DMS 273 (cell line): ENCODE measurements around the gene APCDD1L.
"Not testable (repeated sequence)": the region's sequence is repeated elsewhere in the genome, so short reads cannot be mapped to it uniquely, and the experiment has no call there.

Experiments
- DNase-seq: peaks from one replicate; lab custom pipeline; 2025; ENCODE audit not compliant: unreplicated experiment; lab: John Stamatoyannopoulos, UW

The APCDD1L gene

DNA sequence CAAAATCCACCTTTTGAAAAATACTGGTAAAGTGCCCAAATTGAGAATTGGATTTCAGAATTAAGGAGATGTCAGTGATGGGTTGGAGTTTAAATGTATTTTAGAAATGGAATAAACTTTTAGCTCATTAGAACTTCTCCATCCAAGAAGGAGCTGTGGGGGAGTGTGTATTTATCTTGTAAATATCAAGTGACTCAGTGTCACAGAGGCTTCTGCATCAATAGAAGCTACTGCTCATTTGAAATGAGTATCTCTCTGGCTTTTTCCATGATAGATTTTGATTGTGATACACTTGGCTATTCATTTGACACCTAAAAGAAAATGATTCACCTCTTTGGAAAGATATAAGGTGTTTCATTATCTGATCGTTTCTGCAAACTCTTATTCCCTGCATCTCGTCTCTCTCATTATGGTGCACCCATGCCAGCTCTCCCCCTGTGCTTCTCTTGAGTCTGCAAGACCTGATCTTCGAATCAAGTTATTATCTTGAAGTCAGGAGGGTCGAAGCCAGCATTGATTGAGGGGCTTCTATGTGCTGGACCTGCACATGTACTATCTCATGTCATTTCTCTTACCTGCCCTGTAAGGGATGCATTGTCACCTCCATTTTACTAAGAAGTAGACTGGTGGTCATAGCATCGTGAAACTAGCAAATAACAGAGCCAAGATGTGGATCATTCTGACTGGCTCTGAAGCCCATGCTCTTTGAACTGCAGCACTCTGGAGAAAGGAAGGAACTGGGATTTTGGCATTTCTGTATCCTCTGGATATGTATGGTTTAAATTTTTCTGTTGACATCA, 96.0 kb downstream of the APCDD1L start:
- DNase-seq, result no peak

DNA sequence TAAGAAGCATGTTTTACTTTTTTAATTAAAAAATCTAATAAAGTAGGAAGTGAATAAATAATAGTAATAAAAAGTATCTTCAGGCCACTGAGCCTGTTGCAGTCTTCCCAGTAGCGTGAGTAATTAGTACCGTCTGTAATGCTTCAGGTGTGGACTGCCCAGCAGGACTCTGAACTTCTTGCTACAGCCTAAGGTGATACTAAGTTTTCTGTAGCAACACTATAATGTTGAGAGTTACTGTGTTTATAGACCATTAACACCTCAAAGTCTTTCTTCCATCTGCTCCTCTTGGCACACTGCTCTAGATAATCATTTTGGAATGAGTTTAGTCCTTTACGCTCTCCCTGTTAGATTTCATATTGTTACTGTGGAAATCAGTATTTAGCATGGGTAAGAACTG, 97.8 kb downstream of the APCDD1L start:
- DNase-seq, result peak; percentile 33

DNA sequence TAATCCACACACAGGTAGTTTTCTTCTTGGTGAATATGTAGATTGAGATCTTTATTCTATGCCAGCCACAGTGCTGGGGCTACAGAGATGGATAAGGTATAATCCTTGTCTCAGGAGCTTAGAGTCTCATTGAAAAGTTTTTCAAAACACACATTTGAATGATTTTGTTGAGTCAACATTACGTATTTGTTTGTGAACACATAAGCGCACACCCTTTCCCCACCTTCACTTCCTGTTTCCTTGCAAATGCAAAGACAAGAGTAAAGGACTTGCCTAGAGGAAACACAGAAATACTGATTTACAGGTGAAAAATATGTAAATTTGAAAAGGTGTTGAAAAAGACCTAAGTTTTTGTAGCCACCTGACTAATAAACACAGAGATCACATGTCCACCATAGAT, 98.4 kb downstream of the APCDD1L start:
- no peak for DNase-seq

DNA sequence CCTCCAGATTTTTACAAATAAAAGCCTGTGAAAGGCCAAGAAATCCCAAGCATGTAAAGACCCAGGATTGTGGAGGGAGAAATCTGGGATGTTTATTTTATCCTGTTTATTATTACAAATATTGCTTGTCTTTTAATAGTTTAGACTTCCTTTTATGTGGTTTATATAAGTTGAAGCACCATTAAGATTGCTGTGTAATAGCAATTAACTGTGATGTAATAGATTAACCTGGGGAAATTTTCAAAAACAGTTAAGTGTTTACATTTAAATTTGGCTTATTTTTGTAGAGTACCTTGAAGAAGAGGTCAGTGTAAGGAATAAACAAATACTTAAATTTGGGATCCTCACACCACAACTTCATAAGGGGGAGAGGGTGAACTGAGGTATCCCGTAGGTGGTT, 99.1 kb downstream of the APCDD1L start:
- DNase-seq, result no peak

DNA sequence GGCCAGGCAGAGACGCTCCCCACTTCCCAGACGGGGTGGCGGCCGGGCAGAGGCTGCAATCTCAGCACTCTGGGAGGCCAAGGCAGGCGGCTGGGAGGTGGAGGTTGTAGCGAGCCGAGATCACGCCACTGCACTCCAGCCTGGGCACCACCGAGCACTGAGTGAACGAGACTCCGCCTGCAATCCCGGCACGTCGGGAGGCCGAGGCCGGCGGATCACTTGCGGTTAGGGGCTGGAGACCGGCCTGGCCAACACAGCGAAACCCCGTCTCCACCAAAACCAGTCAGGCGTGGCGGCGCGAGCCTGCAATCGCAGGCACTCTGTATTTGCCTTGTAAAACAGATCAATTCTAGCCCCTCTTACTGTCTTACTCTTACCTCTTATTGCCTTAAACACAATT, 100.4 kb downstream of the APCDD1L start:
- not testable (repeated sequence) for DNase-seq

DNA sequence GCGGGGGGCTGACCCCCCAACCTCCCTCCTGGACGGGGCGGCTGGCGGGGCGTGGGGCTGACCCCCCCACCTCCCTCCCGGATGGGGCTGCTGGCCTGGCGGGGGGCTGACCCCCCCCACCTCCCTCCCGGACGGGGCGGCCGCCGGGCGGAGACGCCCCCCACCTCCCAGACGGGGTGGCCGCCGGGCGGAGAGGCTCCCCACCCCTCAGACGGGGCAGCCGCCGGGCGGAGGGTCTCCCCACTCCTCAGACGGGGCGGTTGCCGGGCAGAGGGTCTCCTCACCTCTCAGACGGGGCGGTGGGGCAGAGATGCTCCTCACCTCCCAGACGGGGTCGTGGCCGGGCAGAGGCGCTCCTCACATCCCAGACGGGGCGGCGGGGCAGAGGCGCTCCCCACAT, 101.0 kb downstream of the APCDD1L start:
- not testable (repeated sequence) for DNase-seq
